Cardiac fibroblast (primary cell): ENCODE results near the gene PRKCI.

ENCODE experiments used
- DNase-seq, 2 donors: peaks; one replicate each; pipeline versions ENCODE4 v3.0.0 to v3.0.0-alpha.2; 2010; ENCODE audit warnings: low read depth in 2 of 2
- H3K4me3 ChIP-seq, 2 donors: replicated peaks in 1 of 2; 1 replicate in 1 of 2; 2 replicates in 1 of 2; pipeline ENCODE4 v1.5.1; 2011; ENCODE audit warnings: low read depth in 2 of 2, low read length in 2 of 2, mild to moderate bottlenecking in 2 of 2, moderate library complexity in 1 of 2
- CTCF ChIP-seq: IDR thresholded peaks from one replicate; pipeline ENCODE4 v1.5.1; 2011; ENCODE audit warnings: low read depth, mild to moderate bottlenecking, low read length, inconsistent platforms

PRKCI gene

DNA sequence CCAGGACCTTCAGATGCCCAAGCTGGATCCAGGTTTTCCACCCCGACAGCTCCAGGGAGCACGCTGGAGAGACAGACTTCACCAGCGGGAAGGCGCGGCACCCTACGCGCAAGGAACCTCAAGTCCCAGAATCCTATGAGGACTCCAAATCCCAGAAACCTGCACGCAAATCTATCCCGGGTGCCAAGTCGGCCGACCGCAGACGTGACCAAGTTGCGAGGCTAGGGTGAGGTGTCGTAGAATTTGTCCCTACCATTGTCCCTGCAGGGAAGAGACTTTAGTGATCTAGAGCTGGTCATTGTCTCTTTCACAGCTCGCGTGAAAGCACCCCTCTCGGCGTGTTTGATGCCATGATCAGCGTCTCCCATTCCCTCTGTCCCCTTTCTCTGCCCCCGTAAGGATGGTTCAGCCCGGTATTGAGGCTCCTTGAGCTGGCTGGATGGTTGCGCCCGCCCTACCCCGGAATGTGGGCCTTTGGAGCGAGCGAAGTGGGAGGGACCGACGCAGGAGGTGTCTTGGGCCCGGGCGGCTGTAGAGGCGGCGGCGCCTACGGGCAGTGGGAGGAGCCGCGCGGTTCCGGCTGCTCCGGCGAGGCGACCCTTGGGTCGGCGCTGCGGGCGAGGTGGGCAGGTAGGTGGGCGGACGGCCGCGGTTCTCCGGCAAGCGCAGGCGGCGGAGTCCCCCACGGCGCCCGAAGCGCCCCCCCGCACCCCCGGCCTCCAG lies at the start of gene PRKCI:
PRKCI (plus strand) TSS at position 501 of the 723 bp plus-strand sequence. CDS start 246 bp downstream, outside the sequence.
- TF ChIP-seq CTCF, result no peak
- DNase-seq, result peak; percentile 99

DNA sequence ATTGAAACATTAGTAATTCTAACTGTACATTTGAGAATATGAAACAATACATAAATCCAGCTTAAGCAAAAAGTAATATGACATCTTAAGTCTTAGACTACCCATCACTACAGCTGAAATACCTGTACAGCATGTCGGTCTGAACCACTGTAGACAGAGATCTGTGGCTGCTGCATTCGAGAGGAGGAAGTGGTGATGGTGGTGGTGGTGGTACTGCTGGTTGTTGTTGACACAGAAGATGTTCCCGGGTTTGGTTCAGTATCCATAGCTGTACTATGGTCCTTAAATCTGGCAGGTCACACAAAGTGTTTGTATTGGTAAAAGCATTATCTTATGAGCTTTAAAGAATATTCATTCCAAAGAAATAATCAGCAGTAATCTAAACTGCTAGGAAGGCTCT lies 43.6 kb upstream of the PRKCI start:
- no peak for DNase-seq
- no peak for TF ChIP-seq CTCF
- no peak overlapping the region for H3K4me3 ChIP-seq

More for the DNA sequence above, at the start of gene PRKCI:
- H3K4me3 ChIP-seq, result peak within 1 kb of the TSS; percentile 75 to 76

GRCh38 chr3:170179432-170179831 lies 42.8 kb upstream of the PRKCI start:
- DNase-seq, result peak in 1 of 2 donors; percentile 3
- H3K4me3 ChIP-seq, result peak overlapping the region in 1 of 2 donors; percentile 76
- no peak for TF ChIP-seq CTCF

DNA sequence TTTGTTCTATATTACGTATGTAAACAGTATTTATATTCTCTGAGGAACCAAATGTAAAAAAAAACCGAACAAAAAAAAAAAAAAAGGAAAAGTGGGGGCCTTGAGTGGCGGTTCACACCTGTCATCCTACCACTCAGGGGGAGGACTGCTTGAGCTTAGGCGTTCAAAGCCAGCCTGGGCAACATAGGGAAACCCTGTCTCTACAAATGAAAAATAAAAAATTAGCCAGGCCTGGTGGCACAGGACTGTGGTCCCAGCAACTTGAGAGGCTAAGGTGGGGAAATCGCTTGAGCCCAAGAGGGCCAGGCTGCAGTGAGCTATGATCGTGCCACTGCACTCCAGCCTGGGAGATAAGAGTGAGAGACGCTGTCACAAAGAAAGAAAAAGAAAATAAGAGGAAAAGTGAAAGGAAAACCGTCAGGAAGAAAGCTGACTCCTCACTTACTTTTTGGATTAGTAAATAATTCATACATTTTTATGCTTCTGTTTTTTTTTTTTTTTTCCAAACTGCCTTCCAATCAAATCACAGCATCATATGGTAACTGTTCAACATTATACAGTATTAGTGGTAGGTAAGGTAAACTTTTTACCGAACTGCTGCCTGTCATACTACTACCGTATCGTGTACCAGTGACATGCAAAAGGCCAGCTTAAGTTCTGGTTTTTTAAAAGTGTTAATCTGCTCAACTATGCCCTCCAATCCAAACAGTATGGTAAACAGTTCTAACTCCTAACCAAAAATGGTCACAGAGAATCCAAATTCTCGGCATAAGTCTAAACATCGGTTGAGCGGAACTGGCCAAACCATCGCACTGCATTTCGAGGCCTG lies 41.9 kb upstream of the PRKCI start:
- DNase-seq, result peak; percentile 31 to 33
- no peak for TF ChIP-seq CTCF
- peak overlapping the region; percentile 76 to 99 for H3K4me3 ChIP-seq

- peak; percentile 92 to 93 for DNase-seq
- TF ChIP-seq CTCF, result no peak
- H3K4me3 ChIP-seq, result peak within 1 kb of the TSS; percentile 76 to 99
Observed at GRCh38 chr3:170180908-170181885, 41.0 kb upstream of the PRKCI start, which contains the start of gene PHC3. Gene PHC3 (minus strand): TSS chr3:170181733. CDS start chr3:170181715, 18 bp downstream.
